Glomerular visceral epithelial cell (primary cell): ENCODE measurements around the gene C4BPB.

Experiments used
- DNase-seq: peaks from one replicate; pipeline ENCODE4 v3.0.0-alpha.2; 2016; ENCODE audit errors: extremely low spot score

Gene C4BPB

DNA sequence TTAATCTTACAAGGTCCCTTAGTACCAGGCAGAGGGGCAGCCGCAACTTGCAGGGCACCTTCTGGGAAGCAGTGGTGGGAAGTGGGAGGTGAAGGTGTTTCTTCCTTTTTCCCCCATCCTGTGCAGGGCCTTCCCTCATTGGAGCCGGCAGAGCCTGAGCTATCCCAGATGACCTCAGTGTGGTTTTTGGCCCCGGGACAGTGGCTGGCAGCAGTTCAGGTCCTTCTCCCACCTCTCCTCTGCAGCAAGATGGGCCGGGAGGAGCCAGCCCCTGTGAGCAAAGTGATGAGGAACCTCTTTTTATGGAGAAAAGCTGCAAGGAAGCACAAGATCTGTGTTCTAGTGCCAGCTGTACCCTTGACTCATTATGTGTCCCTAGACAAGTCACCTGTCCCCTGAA is 28.8 kb upstream of the C4BPB start:
- peak; percentile 25 for DNase-seq

DNA sequence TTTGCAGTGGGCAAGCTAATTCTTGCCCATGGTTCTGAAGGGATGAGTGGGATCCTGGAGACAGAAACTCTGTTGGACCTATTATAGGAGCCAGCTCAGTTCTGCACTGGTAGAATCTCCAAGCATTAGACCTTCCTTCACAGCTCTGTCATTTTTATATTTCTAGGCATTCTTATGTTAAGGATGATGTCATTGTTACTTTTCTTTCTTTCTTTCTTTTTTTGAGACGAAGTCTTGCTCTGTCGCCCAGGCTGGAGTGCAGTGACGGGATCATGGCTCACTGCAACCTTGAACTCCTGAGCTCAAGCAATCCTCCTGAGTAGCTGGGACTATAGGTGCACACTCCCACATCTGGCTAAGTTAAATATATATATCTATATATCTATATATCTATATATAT is 28.1 kb upstream of the C4BPB start:
- DNase-seq: no peak

DNA sequence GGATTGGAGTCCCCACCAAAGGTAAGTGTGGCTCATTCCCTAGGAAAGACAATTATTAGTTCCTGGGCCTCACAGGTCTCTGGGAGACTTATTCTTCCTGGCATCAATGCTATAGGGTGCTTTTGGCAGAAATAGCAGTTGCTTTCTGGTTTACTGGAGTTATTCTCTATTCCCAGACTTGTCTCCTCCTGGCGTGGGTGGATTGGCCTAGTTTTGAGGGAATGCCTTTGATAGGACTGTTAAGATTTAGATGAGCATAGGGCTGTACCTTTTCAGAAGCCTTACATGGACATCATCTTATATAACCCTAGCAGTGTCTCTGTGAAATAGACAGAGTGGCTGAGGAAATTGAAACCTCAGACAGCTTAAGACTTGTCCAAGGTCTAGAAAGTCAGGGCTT is 26.6 kb upstream of the C4BPB start:
- no peak for DNase-seq

DNA sequence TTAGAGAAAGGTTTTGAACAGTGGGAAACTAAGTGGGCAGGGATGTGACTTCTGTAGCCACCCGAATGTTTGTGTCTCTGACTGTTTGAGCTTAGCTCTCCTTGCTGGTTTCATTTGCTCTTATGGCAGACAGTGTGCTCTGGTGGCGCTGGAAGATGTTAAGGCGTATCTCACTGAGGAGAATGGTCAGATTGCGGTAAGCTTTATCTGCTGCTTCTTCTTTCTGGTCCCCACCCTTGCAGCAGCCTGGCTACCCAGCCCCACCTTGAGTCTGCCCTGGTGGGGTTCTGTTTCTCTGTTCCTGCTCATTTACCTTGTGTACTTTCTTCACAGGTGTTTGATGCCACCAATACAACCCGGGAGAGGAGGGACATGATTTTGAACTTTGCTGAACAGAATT is 25.6 kb upstream of the C4BPB start:
- DNase-seq: no peak

DNA sequence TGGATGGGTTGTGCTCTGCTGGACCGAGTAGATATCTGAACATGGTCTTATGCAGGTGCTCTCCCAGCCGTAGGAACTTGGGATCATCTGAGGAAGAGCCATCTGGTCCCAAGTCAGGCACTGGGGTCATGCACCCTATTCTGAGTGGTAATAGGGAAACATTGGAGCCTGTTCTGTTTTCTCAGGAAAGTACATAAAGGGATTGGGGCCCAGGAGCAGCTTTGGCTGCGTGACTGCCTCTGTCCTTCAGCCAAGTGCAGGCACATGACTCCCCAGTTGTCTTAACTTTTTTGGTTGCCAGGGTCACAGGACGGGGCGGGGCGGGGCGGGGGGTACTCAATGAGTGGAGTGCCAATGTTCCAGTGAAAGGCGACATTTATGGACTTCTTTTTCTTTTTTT is 24.1 kb upstream of the C4BPB start:
- DNase-seq: no peak

DNA sequence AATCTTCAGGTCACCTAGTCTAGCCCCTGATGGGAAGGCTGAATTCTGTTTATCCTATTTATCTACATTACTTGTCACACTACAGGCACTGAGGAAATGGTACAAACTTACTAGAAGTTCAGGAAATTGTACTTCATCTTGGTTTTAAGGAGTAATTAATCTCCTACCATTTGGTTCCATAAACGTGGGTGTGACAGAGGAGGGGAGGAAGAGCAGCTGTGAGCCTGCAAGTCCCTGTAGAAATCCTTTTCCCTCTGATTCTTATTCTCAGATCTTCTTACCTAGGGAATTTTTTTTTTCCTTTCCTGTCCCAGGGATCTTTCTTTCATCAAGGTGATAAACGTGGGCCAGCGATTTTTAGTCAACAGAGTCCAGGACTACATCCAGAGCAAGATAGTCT is 21.5 kb upstream of the C4BPB start:
- no peak for DNase-seq

DNA sequence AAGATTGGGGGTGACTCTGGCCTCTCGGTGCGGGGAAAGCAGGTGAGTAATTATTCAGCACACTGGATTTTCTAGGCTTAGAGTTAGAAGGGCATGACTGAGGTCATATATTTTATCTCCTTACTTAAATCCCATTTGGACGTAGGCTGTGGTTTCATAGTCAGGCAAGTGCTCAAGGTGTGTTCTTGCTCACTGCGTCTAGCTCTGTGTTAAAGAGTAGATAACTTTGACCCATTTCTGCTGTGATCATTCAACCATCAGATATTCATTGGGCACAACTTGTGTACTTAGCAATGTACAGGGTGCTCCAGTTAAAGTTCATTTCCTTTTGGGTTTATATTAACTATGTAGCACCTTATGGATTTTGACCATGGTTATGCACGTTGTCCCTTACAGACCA is 21.0 kb upstream of the C4BPB start:
- DNase-seq: no peak

DNA sequence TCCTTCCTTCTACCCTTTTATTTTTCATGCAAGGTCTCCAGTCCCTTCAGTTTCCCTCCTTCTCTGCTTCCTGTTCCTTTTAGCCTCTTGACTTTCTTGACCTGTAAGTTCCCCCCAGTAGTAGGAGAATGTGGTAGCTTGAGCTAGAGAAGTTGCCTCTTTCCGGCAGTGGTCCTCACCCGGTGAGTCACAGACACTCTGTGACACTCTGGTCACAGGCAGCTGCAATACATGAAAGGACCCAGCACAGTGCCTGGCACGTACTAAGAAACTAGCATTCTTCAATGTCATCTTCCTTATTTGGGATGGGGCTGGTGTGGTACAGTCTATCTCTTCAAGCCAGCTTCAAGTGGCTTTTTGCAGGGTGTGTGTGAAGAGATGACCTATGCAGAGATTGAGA is 19.6 kb upstream of the C4BPB start:
- no peak for DNase-seq

DNA sequence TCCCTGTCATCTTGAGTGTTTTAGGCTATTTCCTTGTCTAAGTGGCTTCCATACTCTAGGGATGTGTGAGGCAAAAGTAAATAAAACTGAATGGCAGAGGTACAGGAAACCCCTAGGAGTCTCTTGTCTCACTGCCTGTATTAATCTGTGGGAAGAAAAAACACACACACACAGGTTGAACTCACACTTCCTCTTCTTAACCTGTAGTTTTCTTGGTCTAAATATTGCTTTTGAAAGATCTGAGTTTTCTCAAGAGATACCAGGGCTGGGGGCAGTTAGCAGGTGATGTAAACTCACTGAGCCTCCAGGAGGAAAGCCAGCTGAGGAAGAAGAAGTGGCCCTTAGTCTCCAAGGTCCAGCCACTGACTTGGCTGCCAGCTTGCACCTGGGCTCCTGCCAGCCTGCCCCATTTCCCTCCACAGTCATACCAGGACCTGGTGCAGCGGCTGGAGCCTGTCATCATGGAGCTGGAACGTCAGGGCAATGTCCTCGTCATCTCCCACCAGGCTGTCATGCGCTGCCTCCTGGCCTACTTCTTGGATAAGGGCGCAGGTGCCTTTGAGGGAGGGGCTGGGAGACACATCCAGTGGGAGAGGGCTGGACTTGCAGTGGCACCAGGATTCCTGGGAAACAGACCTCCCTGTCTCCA is 18.7 kb upstream of the C4BPB start:
- no peak for DNase-seq

DNA sequence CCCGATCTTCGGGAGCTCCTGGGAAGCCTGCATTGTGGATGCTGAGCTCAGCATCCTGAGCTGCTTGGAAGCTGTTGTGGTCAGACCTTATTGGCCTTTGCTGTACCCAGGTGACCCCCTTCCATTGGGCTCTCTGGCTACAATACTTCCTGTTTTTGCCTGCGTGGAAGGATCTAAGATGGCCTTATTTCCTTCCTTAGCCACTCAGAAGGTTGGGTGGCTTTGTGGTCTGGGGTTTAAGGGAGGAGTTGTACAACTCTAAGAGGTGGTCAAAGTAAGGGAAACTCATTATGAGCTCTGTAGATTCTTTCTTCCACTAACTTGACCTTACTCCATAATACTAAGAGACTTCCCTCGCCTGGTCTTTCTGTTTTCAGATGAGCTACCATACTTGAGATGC is 17.8 kb upstream of the C4BPB start:
- DNase-seq: no peak

DNA sequence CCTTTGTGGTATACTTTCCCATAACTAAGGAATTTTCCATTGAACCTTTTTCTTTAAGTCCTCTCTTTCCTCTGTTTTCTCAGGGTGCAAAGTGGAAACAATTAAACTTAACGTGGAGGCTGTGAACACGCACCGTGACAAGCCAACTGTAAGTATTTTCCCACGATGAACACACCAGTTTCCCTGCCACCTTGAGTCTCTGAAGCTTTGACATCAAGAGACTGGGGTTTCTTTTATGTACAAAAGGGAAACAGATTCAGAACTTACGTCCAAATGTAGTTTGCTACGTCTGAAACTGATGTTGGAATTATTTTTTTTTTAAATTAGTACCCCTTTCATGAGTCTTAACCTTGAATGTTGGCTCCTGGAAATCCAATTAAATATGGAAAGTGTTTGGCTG is 17.2 kb upstream of the C4BPB start:
- no peak for DNase-seq

DNA sequence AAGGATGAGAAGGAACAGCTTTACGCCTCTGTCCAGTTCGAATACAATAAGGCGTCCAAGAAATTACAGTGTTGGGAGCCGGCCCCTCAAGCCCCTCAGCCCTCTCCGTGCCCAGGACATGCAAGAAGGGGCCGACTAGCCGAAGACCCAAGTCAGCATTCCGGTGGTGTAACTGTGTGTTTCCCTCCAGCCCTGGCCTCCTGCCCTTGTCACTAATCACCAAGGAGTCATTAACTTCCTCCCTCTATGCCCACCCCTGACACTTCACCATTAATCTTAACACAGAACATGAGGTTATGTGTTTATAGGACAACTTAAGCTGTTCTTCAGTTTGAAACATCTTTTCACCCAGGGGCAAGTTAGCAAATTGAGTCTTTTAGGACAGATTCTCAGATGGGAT is 16.4 kb upstream of the C4BPB start:
- no peak for DNase-seq

DNA sequence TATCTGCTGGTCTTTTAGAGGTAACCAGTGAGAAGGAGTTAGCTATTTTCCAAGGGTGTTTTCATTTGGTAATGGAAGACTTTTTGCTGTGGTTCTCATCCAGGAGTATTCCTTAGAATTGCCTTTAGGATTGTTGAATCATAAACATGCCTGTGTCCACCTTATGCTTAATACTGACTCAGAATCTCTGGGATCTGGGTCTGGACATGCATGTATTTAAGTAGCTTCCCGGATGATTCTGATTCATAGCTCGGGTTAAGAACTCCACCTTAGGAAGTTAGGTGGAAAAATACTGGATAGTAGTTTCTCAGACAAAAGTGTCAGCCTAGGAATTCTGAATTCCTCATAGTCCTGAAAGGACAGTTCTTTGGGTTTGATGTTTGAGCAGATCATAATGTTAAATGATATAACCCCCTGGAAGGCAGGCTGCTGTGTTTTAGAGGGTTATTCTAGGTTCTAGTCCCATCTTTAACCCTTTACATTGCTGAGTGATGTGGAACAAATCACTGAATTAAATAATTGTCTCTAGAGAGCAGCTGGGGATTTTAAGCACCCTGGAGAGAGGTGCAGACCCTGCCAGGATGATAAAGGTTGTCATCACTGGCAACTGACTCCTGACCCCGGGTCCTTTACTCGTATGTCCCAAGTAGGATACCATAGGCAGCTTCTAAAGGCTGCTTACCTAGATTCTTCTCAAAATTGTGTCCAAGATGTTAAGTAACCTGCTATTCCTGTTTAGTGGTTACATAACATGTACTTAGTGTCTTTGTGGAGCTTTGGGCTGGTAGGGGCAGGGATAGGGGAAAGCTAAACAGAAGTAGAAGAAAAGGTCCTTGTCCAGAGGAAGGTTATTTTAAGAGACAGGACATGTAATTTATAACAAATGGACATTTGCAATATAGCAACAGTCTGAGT is 14.5 kb upstream of the C4BPB start:
- DNase-seq: peak; percentile 43

DNA sequence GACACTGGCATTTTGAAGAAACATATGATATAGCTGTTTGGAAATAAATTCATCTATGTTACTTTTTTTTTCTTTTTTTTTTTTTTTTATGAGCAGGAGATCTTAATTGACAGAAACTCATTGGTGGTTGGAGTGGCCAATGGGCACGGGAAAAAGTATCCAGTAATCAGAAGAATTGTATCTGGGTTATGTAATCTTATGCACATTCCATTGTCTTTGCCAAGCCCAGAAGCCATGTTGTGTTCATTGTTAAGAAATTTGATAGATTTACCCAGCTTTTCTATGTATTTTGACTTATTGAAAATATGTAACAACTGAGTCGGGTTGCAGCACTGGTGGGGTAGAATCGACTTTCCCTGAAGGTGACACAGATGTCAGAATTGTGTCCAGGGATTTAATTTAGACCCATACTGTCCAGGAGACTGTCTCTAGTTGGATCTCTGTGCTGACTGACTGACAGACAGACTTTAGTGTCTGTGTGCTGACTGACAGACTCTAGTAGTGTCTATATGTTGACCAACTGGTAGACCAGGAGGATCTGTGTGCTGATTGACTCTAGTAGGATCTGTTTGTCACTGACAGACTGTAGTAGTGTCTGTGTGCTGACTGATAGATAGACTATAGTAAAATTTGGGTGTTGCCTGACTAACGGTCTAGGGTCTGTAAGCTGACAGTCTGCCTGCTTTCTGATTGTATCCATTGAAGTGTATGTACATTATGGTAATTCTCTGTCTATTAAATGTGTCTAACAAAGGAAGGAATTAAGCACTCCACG is 12.3 kb upstream of the C4BPB start:
- no peak for DNase-seq

DNA sequence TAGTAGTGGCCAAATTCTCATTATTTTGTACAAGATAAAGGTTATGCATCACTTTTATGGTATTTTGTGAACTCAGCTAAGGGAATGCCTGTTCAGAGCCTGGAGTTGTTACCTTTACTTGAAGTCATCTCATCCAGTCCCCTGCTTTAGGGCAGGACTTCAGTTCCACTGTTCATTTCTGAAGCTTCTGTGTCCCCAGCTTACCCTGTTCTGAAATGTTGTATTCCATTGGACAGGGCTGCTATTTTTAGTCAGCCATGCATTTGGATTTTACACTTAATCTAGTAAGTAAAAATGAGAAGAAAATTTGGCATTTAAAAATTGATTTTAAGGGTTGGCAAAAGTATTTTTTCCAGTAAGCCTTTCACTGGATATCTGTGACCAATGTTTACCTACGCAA is 11.6 kb upstream of the C4BPB start:
- DNase-seq: no peak

DNA sequence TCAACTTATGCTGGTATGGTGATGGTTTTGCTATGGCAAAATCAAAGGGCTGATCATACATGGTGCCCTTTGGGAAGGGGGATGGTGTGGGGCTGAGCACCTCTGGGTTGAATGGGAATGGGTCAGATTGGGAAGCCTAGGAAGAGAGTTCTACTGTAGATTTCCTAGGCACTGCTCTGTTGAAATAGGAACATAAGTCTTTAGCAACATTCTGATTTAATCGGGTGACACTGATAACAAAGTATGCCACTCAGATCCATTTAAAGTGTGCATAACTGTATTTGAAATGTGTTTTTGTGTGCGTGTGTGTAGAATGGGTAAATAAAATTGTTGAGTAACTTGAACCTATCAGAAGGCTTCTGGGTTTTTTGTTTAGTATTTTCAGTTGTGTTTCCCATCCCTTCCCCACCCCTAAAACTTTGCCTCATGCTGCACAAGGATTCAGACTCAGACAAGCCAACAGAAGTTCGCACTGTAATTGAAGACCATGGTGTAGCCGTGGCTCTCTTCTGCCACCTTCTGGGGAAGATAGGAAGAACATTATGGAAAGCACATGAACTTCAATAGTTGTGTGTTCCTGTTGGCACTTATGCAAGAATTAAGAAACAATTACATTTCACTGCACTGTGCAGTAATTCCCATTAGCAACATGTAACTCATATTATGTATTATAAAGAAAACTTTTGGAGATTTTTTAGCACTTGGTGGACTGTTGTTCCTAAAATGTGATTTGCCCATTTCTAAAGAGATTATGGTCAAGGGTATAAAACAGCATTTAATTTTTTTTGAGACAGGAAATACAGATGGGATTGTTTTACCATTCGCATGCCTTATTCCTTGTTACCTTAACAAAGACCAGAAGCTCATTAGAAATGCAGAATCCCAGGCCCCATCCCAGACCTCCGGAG is 10.9 kb upstream of the C4BPB start:
- DNase-seq: peak; percentile 76

DNA sequence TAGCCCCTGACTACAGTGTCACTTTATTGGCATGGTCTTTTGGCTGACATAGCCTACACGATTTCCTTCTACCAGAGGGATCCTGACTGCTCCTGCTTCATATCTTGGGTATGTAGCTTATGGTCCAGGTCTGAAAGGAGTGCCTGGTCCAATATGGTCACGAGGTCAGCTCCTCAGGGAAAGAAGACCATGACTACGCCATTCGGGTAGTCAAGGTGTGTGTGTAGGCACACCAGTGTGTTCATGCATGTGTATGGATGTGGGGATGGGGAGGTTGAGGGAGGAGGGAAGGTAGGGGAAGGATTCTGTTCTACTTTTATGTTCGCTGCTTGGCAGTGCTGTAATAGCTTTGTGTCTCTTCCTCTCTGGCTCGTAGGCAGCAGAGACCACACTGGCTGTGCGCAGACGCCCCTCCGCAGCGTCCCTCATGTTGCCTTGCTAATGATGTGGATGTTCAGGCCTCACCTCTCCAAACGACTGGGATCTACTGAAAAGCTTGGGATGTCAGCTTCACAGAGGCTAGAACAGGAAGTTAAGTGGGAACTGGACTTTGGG is 10.0 kb upstream of the C4BPB start:
- no peak for DNase-seq

DNA sequence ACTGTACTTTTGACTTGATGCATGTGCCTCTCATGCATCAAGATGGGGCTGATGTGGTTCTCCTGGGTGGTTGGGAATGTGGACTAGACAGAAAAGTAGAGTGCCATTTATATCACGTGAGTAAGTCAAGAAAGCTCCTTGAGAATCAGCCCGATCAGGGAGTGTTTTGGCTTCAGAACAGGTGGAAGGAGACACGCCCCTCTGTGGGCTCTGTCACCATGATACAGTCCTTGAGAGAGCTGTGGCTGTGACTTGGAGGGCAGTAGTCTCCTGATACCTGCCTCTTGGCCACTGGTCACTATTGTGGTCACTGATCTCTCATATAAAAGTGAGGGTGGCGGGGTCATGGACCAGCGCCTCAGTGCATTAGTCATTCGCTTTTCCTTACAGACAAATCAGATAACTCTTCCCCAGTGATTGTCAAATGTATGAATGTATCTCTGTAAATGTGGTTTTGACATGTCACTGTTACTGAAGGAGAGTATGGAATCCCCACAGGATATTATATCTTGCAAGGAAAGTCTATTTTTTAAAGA is 8.9 kb upstream of the C4BPB start:
- peak; percentile 44 for DNase-seq

DNA sequence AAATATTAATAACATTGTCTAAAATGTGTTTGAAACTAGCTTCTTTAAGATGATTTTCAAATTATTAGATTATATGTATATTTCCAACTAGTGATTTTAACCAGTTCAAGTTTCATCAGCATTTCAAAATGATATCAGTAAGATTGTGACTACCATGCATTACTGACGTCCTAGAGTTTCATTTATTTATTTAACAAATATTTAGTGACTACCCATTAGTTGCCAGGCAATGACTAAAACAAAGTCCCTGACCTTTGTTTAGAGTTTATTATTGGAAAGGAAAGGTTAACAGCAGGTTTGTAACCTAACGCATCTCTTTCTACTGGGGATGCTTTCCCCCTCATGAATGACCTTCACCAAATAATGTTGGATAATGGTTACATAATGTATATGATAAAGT is 7.6 kb upstream of the C4BPB start:
- no peak for DNase-seq

DNA sequence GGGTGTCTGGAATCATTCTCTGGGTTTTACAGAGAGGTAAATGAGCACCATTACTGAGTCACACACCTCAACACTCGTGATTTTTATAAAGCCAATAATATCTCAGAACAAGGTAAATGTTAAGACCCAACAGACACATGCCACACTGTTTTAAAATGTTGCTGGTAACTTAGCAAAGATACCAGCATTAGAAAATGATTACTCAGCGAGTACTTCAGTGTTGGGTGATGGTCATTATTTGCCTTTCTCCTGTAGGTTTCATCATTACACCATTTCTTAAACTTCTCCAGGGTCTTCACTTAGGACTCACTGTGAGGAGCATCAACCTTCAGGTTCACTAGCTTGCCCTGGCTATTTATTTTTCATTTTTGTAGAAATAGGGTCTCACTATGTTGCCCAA is 6.9 kb upstream of the C4BPB start:
- DNase-seq: no peak

DNA sequence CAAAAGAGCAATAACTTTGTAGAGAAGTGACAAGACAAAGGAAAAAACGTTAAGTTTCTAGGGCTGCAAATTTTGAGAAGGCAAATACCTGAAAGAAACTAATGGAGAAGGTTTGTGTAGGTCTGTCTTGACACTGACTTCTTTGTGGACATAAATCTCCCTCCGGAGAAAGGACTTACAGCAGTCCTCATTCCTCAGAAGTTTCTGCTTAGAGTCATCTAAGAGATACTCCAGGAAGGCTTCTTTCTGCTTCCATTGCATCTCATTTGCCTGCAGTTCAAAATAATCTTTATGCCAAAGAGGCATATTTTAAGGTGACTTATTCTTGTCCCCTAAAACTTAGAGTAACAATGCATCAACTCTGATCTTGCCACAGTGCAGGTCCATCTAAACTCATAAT is 4.4 kb upstream of the C4BPB start:
- no peak for DNase-seq
